ENCODE data around the gene CKAP2L.

The CKAP2L gene

DNA sequence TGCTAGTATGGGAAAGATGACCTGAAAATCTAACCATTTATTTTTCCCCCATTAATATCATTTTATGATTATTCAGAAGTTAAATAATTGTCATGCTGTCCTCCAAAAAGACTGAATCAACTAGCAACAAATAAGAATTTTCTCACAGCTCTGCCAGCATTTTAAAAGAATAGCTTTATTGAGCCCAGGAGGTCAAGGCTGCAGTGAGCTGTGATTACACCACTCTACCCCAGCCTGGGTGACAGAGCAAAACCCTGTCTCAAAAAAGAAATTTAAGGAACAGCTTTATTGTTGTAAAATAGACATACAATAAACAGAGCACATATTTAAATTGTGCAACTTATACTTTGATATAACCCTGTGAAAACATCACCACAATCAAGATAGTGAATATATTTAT is 44.7 kb upstream of the CKAP2L start:
- no peak overlapping the region for H3K27ac ChIP-seq
- TF ChIP-seq, protein P1, sequence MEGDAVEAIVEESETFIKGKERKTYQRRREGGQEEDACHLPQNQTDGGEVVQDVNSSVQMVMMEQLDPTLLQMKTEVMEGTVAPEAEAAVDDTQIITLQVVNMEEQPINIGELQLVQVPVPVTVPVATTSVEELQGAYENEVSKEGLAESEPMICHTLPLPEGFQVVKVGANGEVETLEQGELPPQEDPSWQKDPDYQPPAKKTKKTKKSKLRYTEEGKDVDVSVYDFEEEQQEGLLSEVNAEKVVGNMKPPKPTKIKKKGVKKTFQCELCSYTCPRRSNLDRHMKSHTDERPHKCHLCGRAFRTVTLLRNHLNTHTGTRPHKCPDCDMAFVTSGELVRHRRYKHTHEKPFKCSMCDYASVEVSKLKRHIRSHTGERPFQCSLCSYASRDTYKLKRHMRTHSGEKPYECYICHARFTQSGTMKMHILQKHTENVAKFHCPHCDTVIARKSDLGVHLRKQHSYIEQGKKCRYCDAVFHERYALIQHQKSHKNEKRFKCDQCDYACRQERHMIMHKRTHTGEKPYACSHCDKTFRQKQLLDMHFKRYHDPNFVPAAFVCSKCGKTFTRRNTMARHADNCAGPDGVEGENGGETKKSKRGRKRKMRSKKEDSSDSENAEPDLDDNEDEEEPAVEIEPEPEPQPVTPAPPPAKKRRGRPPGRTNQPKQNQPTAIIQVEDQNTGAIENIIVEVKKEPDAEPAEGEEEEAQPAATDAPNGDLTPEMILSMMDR (IDR thresholded peaks at IDR 0.05), result no peak
- no peak for TF ChIP-seq ZFX (IDR thresholded peaks at IDR 0.05; ENCODE audit: borderline replicate concordance)

DNA sequence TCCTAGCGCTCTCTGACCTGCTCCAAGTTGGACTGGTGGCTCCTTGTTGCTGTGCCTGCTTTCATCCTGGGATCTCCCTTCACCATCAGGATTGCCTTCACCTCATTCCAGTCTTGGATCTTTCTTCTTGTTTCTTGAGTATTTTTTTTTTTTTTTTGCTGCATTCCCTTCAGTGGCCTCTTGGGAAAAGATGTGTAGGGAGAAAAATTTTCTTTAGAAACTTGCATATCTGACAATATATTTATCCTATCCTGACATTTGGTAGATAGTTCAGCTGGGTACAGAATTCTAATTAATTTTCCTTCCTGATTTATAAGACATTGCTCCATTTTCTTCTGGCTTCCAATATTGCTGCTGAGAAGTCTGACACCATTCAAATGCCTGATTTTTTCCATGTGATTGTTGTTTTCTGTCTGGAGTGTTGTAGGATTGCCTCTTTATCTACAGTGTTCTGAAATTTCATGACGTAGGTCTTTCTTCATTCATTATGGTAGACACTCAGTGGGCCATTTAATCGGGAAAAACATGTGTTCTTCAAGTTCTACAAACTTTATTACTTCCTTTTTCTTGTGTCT is 42.9 kb upstream of the CKAP2L start:
- H3K27ac ChIP-seq, result no peak overlapping the region
- no peak for TF ChIP-seq ZFX (IDR thresholded peaks at IDR 0.05; ENCODE audit: borderline replicate concordance)
- TF ChIP-seq, protein P1 (IDR thresholded peaks at IDR 0.05), result no peak

DNA sequence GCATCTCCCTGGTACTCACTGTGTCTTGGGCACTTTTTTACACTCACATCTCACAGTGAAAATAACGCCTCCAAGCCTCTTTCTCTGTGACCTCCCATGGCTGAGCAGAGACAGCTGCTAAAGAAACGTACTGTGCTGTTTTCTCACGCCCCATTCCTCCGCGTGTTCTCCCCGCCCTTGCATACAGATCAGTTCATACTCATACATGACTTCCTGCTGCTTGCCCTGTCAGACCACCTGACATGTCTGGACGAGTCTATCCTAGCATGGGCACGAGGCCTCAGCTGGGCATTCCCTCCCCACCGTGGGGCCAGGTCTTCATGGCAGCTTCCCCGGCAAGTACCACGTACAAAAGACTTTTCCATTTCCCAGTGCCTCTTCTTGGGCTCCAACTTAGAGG is 41.1 kb upstream of the CKAP2L start:
- no peak overlapping the region for H3K27ac ChIP-seq
- TF ChIP-seq ZFX (IDR thresholded peaks at IDR 0.05; ENCODE audit: borderline replicate concordance), result no peak
- TF ChIP-seq, protein P1 (IDR thresholded peaks at IDR 0.05), result no peak

DNA sequence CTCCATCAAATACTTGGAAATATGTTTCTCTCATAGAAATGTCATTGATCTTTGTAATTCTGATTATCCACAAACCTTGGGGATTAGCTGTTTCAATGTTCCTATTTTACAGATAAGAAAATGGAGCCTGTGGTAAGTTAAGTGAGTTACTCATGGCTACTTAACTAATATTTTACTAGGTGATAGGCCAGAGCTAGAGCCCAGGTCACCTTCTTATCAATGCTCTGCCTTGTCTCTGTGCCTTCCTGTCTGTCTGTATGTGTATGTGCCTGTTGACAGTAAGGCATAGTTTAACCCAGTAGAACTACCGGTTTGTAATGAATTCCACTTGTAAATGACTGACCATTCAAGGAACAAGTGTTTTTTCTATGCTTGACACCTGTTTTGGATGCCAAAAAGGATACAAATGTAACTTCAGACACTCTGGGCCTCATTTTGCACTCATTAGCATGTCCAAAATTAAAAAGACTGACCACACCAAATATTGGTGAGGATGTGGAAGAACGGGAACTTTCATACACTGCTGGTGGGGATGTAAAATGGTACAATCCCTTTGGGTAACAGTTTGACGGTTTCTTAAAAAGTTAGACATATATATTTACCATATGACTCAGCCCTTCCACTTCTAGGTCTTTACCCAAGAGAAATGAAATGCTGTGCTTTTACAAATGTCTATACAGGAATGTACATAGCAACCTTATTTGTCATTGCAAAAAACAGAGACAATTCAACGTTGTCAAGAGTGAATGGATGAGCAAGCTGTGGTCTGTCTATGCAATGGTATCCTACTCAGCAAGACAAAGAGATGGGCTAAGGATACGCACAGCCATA is 39.5 kb upstream of the CKAP2L start:
- TF ChIP-seq ZFX (IDR thresholded peaks at IDR 0.05; ENCODE audit: borderline replicate concordance), result no peak
- TF ChIP-seq, protein P1 (IDR thresholded peaks at IDR 0.05), result no peak
- H3K27ac ChIP-seq, result no peak overlapping the region

DNA sequence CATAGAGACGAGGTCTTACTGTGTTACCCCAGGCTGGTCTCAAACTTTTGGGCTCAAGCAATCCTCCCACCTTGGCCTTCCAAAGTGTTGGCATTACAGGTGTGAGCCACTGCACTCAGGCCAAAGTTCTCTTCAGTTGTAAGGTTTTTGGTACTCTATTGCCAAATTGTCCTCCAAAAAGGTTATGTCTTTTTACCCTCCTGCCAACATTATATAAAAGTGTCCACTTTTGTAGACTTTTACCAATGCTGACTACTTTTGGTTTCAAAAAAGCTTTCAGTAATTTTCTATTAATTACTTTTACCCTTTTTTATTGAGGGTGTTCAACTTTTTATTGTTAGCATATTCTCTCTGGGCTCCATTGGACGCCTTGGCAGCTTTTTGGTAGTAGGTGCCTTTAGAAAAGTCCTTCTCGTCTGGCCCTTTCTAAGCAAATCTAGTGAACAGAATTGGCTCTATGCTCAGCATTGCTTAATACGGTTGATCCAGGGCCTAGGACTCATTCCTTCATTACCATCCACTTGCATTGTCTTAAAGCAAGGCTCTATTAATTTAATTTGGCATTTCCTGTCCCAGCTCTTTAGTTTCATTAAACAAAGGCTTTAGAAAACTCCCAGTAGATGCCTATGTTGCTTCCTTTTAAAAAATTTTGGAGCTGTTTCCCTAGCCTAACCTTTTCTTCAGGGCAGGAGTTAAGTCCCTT is 36.6 kb upstream of the CKAP2L start:
- TF ChIP-seq, protein P1 (IDR thresholded peaks at IDR 0.05), result no peak
- TF ChIP-seq ZFX (IDR thresholded peaks at IDR 0.05; ENCODE audit: borderline replicate concordance), result no peak
- H3K27ac ChIP-seq, result no peak overlapping the region

DNA sequence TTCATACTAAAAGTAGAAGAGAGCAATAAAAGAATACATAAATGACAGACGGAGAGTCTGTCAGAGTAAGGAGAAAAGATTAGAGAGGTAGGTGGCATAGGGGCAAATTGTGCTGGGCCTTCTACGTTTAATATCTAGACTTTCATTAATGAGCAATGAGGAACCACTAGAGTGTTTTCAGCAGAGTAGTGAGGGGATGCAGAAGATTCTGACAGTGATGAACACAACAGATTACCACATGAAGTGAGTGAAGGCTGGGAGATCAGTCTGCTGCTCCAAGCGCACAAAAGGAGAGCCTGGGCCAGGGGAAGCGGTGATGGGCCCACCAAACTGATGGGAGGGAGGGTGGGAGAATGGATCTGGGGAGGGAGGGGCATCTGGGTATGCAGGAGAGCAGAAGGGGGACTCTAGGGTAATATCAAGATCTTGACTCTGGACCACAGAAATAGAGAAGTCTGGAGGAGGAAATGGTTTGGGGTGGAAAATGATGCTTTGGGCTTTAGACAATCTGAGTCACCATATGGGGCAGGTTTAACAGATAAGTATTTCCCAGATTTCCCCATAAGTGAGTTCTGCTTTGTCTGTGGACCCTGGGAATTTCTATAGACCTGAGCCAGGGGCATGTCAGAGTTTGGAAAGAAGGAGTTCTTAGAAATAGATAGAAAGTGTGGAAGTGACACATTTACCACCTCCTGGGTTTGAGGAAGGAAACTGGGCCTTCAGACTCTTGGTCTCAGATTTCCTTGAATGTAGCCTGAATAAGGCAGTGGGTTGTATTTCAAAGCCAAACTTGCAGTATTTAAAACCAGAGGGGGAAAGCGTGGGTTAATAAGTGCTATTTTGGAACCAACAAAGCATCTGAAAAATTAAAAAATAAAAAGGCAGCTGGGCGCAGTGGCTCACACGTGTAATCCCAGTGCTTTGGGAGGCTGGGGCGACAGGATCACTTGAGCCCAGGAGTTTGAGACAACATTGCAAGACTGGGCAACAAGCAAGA is 34.9 kb upstream of the CKAP2L start:
- TF ChIP-seq, protein P1 (IDR thresholded peaks at IDR 0.05), result no peak
- no peak for TF ChIP-seq ZFX (IDR thresholded peaks at IDR 0.05; ENCODE audit: borderline replicate concordance)

More for the DNA sequence above, 34.9 kb upstream of the CKAP2L start:
- no peak overlapping the region for H3K27ac ChIP-seq

Measured in 22Rv1 (cell line).